Fibroblast of skin of scalp (primary cell): ENCODE data around the gene GDF11.

Source experiments
- DNase-seq: peaks from one replicate; pipeline ENCODE4 v3.0.0-alpha.2; 2013

GDF11 gene

GRCh38 chr12:55797550-55797949 lies 54.6 kb downstream of the GDF11 start:
- DNase-seq, result no peak
